Measurements from ENCODE around the gene LYPD8. TPM values are rescaled to one million over a fixed set of nuclear protein-coding genes. Genes with fewer than 3 reads are reported as not detected.

Gene LYPD8
- total RNA-seq, 1 experiment from 2014 or later = not detected

DNA sequence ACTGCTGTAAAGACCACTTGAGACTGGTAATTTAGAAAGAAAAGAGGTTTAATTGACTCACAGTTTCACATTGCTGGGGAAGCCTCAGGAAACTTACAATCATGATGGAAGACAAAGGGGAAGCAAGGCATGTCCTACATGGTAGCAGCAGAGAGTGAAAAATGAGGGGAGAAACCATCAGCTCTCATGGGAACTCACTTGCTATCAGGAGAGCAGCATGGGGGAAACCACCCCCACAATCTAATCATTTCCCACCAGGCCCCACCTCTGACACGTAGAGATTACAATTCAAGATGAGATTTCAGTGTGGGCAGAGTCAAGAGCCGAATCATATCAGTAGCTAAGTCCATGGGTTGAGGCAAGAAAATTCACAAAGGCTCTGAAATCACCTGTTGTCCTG lies 23.8 kb upstream of the LYPD8 start:
- DNase-seq = no peak

DNA sequence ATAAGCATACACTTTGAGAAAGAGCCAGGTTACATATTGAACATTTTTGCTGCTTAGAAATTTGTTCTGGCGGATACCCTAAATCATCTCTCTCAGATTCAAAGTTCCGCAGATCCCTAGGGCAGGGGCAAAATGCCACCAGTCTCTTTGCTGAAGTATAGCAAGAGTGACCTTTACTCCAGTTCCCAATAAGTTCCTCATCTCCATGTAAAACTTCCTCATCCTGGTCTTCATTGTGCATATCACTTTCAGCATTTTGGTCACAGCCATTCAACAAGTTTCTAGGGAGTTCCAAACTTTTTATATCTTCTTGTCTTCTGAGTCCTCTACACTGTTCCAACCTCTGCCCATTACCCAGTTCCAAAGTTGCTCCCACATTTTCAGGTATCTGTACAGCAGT lies 23.3 kb upstream of the LYPD8 start:
- DNase-seq = no peak
- H3K4me3 ChIP-seq = no peak overlapping the region
- H3K9me3 ChIP-seq = peaks cover 3% of the 10 kb centered on the region; the same call in 1 of the 2 replicates
- no peaks in the 10 kb centered on the region for H3K36me3 ChIP-seq
- H3K27me3 ChIP-seq = no peaks in the 10 kb centered on the region

More for the DNA sequence above, 23.8 kb upstream of the LYPD8 start:
- H3K9me3 ChIP-seq = peaks cover 3% of the 10 kb centered on the region; the same call in 1 of the 2 replicates
- H3K4me3 ChIP-seq = no peak overlapping the region
- no peaks in the 10 kb centered on the region for H3K27me3 ChIP-seq
- H3K36me3 ChIP-seq = no peaks in the 10 kb centered on the region

DNA sequence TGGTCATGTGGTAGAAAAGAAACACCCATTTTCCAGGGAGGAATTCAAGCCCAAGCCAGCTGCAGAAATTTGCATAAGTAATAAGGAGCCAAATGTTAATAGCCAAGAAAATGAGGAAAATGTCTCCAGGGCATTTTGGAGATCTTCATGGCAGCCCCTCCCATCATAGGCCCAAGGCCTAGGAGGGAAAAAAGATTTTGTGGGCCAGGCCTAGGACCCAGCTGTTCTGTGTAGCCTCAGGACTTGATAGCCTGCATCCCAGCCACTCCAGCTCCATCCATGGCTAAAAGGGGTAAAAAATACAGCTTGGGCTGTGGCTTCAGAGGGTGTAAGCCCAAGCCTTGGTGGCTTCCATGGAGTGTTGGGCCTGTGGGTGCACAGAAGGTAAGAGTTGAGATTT lies 21.4 kb upstream of the LYPD8 start:
- Histone ChIP-seq H3K27me3 (no peaks in the 10 kb centered on the region), H3K4me3 (no peak overlapping the region), H3K9me3 (peaks cover 3% of the 10 kb centered on the region; the same call in 1 of the 2 replicates), H3K36me3 (no peaks in the 10 kb centered on the region)
- DNase-seq = no peak

DNA sequence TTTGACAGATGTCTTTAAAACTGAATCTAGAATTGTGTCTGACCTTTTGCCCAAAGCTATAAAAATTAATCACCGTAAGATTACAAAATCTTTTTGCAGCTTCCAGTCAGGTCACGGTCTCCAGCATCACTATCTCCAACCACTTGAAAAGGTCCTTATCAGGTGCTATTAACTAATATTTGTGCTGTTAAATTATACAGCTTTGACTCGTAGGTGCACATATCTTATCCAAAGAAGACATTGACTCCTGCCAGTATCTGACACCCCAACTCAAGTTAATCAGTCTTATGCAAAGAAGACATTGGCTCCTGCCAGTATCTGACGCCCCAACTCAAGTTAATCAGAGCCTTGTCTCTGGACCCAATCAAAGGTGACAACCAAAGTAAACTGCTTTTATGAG lies 19.9 kb upstream of the LYPD8 start:
- no peaks in the 10 kb centered on the region; the same call in 1 of the 2 replicates for H3K27me3 ChIP-seq
- no peak overlapping the region for H3K4me3 ChIP-seq
- H3K36me3 ChIP-seq = no peaks in the 10 kb centered on the region
- DNase-seq = no peak
- no peaks in the 10 kb centered on the region; the same call in 1 of the 2 replicates for H3K9me3 ChIP-seq

DNA sequence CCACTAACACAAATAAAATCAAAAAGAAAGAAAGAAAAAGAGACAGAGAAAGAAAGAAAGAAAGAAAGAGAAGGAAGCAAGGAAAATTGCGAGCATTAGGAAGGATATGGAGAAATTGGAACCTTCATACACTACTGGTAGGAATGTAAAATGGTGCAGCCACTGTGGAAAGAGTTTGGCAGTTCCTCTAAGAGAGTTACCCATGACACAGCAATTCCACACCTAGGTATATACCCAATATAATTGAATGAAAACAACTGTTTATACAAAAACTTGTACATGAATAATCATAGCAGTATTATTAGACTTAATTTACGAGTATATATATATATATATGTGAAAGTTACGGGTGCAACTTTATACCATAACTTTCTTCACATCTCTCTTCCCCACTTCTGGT lies 4.1 kb upstream of the LYPD8 start:
- no peak for DNase-seq
- Histone ChIP-seq H3K36me3 (no peaks in the 10 kb centered on the region), H3K9me3 (no peaks in the 10 kb centered on the region), H3K4me3 (no peak overlapping the region), H3K27me3 (no peaks in the 10 kb centered on the region)

DNA sequence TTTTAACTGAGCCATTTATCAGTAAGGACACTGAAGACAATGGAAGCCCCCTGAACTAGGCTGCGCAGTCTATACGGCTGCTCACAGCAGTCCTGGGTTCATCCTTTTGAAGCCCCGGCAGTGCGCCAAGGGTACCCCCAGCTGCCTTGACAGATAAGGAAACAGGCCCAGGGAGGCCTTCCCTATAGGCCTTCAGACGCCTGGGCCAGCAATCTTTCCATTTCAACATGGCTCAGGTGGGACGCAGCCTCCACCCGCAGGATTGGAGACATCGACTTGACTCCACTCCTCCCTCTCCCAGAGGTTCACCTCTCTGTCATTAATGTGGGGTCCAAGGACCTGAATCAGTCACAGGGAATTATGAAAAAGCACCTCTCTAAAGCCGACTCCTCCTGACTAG lies 2.8 kb upstream of the LYPD8 start:
- Histone ChIP-seq H3K4me3 (no peak overlapping the region), H3K36me3 (no peaks in the 10 kb centered on the region), H3K27me3 (no peaks in the 10 kb centered on the region), H3K9me3 (no peaks in the 10 kb centered on the region)
- DNase-seq = no peak

DNA sequence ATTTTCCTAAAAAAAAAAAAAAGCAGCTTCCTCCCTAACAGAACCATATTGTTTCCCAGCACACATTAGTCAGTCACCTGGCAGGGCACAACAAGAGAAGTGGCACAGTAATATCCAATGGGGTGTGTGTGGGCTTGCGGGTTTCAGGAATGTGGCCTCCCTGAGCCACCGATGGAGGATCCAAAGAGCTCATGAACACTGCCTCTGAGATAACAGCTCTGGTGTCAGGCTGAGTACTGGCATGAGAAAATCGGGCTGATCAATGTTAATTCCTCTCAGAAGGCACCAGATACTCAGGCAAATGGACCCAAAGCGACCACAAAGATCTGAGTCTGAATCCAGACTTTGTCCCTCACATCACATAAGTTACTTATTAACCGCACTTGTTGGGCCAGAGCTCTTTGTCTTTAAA lies 2.2 kb upstream of the LYPD8 start:
- Histone ChIP-seq H3K27me3 (no peaks in the 10 kb centered on the region), H3K9me3 (no peaks in the 10 kb centered on the region), H3K4me3 (no peak overlapping the region), H3K36me3 (no peaks in the 10 kb centered on the region)
- DNase-seq = no peak

DNA sequence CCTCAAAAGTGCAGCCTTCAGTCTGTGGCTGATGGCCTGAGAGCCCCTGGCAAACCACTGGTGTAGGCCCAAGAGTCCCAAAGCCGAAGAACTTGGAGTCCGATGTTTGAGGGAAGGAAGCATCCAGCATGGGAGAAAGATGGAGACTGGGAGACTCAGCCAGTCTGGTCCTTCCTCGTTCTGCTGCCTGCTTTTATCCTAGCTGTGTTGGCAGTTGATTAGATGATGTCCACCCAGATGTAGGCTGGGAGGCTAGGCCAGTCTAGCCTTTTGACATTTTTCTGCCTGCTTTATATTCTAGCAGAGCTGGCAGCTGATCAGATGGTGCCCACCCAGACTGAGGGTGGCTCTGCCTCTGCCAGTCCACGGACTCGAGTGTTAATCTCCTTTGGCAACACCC lies 1.1 kb upstream of the LYPD8 start:
- no peak for DNase-seq
- Histone ChIP-seq H3K27me3 (no peaks in the 10 kb centered on the region), H3K9me3 (no peaks in the 10 kb centered on the region), H3K4me3 (no peak overlapping the region), H3K36me3 (no peaks in the 10 kb centered on the region)

DNA sequence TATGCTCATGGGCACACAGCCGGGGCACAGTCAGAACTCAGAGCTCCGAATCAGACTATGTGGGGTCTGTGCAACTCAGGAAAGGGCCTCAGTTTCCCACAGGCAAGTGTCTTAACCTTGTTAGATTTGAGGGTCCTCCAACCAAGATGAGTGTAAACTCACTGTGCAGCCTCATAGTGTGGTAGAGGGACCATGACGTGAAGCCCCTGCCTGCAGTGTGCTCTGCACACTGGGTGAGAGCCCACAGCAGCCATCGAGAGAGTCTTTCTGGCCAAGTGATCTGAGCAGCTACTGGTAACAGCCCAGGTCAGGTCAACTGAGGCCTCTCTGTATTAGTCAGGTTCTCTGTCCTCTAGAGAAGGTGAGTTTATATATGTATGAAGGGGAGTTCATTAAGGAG lies 592 bp upstream of the LYPD8 start:
- no peak overlapping the region for H3K4me3 ChIP-seq
- H3K36me3 ChIP-seq = no peaks in the 10 kb centered on the region
- DNase-seq = no peak
- H3K27me3 ChIP-seq = no peaks in the 10 kb centered on the region
- no peaks in the 10 kb centered on the region for H3K9me3 ChIP-seq

DNA sequence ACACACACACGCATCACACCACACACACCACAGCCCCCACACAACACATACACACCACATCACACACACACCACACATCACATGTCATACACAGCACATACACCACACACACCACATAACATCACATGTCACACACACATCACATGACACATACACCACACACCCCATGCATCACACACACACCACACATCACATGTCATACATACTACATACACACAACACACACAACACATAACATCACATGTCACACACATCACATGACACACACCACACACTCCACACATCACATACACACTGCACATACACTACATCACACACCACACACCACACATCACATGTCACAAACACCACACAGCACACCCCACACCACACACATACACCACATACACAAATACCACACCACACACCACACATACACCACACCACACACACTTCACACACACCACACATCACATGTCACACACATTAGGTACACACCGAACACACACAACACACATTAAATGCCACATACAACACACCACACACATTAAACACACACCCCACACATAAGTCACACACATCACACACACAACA lies 1.8 kb downstream of the LYPD8 start:
- no peaks in the 10 kb centered on the region for H3K36me3 ChIP-seq
- DNase-seq = no peak
- no peaks in the 10 kb centered on the region for H3K9me3 ChIP-seq
- H3K27me3 ChIP-seq = no peaks in the 10 kb centered on the region
- no peak overlapping the region for H3K4me3 ChIP-seq

DNA sequence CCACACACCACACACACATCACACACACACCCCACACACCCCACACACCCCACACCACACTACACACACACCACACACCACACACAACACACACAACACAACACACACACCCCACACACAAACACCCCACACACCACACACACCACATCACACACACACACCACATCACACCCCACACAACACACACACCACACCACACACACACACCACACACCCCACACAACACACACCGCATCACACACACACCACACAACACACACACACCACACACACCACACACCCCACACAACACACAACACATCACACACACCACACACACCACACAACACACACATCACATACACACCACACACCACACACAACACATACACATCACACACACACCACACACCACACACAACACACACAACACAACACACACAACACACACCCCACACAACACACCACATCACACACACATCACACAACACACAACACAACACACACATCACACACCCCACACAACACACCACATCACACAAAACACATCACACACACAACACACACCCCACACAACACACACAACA lies 2.4 kb downstream of the LYPD8 start:
- no peaks in the 10 kb centered on the region for H3K9me3 ChIP-seq
- no peak overlapping the region for H3K4me3 ChIP-seq
- DNase-seq = no peak
- no peaks in the 10 kb centered on the region for H3K27me3 ChIP-seq
- H3K36me3 ChIP-seq = no peaks in the 10 kb centered on the region

DNA sequence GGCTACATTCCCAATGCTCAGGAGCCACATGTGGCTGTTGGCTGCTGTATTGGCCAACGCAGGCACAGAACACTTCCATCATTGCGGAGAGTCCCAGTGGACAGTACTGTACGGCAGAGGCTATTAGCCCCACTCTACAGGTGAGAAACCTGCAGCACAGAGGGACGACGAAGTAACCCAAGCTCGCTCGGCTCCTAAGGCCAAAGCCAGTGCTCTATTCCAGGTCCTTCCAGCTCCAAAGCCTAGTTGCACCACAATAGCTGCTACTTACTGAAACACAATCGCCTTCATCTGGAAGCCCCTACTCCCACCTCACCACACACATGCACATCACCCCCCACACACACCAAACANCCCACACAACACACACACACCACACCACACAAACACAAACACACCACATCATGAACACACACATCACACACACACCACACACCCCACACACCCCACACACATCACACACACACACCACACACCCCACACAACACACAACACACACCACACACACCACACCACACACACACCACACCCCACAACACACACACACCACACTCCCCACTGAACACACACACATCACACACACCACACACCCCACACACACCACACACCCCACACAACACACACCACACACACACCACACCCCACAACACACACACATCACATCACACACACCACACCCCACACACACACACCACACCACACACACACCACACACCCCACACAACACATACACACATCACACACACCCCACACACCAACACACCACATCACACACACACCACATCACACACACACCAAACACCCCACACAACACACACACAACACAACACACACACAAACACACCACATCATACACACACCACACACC lies 3.2 kb downstream of the LYPD8 start:
- H3K4me3 ChIP-seq = no peak overlapping the region
- H3K36me3 ChIP-seq = no peaks in the 10 kb centered on the region
- H3K9me3 ChIP-seq = no peaks in the 10 kb centered on the region
- H3K27me3 ChIP-seq = no peaks in the 10 kb centered on the region
- peak; percentile 37 for DNase-seq

DNA sequence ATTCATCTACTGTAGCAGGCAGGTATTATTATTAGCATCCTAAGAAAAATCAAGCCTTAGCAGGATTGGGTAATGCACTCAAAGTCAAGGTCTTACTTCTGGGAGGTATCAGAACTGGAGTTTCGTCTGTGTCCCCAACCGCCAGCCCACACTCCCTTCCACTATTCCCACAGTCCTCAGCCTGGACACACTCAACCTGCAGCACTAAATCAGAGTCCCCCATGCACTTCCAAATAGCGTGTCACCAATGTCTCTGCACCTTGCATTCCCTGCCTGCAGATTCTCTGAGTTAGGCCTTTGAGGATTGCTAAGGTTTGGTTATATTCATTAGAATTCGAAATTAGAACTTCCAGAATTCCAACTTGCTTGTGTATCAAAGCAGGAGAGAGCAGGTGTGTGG lies 3.9 kb downstream of the LYPD8 start:
- no peaks in the 10 kb centered on the region for H3K27me3 ChIP-seq
- no peaks in the 10 kb centered on the region for H3K9me3 ChIP-seq
- H3K36me3 ChIP-seq = no peaks in the 10 kb centered on the region
- no peak overlapping the region for H3K4me3 ChIP-seq
- DNase-seq = no peak

DNA sequence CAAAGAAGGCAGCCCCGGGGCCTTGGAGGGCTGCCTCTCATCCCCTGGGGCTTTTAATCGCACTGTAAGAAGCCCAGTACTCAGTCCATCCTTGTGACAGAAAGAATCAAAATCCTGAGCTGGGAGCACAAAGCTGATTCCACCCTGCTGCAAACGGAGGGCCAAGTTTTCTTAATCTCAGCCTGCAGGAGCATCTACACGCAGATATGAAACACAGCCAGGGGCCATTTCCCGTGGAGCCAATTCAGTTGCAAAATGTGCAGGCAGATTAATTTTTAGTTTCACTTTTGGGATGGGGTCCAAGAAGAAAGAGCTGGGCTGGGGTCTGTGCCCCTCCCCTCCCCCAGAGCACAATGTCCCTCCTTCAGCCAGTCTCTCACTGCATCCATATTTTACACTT lies 4.4 kb downstream of the LYPD8 start:
- H3K4me3 ChIP-seq = no peak overlapping the region
- no peaks in the 10 kb centered on the region for H3K36me3 ChIP-seq
- no peaks in the 10 kb centered on the region for H3K27me3 ChIP-seq
- no peaks in the 10 kb centered on the region for H3K9me3 ChIP-seq
- no peak for DNase-seq

DNA sequence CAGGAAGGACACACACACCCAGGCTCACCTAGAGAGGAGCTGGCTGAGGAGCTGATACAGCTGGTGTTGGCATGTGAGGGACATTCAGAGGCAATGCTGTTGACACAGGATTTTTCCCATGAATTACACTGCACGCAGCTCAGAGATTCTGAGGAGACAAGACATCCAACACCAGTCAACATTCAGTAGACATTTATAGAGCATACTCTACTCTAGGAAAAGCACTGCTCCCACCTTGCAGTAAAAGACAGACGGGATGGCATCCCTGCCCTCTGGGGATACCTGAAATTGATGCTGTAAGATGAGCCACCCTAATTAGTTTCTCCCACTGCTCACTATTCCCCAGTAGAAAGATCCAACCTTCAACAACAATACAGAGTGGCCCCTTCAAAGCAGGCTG lies 5.1 kb downstream of the LYPD8 start:
- DNase-seq = no peak
- no peak overlapping the region for H3K4me3 ChIP-seq
- no peaks in the 10 kb centered on the region for H3K36me3 ChIP-seq
- no peaks in the 10 kb centered on the region for H3K27me3 ChIP-seq
- no peaks in the 10 kb centered on the region for H3K9me3 ChIP-seq

DNA sequence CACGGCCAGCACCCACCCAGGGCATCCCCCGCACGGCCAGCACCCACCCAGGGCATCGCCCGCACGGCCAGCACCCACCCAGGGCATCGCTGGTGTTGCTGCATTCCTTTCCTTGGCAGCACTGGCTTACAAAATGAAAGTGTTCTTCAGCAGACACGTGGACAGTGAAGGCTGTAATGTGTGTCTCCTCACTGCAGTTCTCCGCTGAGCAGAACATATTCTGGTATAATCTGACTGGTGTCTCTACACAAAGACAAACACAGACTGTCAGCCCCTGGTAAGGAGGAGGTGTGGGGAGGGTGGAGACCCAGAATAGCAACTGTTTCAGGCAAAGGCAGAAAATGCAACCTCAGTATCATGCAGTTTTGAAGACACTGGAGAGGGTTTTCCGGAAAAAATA lies 7.3 kb downstream of the LYPD8 start:
- no peaks in the 10 kb centered on the region for H3K36me3 ChIP-seq
- H3K4me3 ChIP-seq = no peak overlapping the region
- no peaks in the 10 kb centered on the region for H3K27me3 ChIP-seq
- H3K9me3 ChIP-seq = no peaks in the 10 kb centered on the region
- DNase-seq = no peak

DNA sequence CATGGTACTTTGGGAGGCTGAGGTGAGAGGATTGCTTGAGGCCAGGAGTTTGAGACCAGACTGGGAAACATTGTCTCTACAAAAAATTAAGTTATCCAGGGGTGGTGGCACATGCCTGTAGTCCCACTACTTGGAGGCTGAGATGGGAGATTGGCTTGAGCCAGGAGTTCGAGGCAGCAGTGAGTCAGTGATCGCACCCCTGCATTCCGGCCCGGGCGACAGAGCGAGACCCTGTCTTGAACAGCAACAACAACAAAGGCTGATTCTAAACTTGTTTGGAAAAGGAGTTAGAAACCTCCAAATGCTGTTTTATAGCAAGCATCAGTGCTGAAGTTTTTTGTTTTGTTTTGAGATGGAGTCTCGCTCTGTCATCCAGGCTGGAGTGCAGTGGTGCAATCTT lies 14.7 kb downstream of the LYPD8 start:
- no peak for DNase-seq
- Histone ChIP-seq H3K4me3 (no peak overlapping the region), H3K9me3 (no peaks in the 10 kb centered on the region), H3K27me3 (no peaks in the 10 kb centered on the region), H3K36me3 (no peaks in the 10 kb centered on the region)

Measured in MG63 (cell line).